ENCODE measurements around the gene RHO. TPM values are rescaled to one million over a fixed set of nuclear protein-coding genes. Genes with fewer than 3 reads are reported as not detected.
"Not testable (repeated sequence)": the region's sequence is repeated elsewhere in the genome, so short reads cannot be mapped to it uniquely, and the experiment has no call there.

Gene RHO
- total and polyA plus RNA-seq, 2 experiments from 2014 or later, result not detected

DNA sequence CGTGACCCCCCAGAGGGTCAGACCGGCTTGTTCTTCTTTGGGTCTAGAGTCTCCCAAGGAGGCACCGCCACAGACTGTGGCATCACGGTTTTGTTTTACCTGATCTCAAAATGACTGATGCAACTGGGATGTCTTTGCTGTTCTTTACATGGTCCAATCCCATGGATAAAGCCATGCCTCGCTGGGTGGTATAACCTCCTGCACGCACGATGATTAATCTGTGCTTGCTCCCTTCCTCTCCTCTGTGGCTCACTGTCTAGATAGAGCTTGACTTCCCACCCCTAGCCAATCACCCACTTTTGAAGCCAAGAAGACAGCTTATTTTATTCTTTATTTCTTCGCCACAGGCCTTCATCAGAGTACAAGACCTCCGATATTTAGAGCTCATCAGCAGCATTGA, 36.6 kb upstream of the RHO start:
- DNase-seq (ENCODE audit: low read depth in 1 of 2, low spot score in 1 of 2), result no peak
- Histone ChIP-seq H3K27me3 (no peaks in the 10 kb centered on the region), H3K4me1 (ENCODE audit: low read depth) (peaks cover 9% of the 10 kb centered on the region), H3K4me3 (no peak overlapping the region), H3K36me3 (no peaks in the 10 kb centered on the region), H3K27ac (no peak overlapping the region), H3K9me3 (ENCODE audit: low read depth) (no peaks in the 10 kb centered on the region)
- TF ChIP-seq, protein P1, sequence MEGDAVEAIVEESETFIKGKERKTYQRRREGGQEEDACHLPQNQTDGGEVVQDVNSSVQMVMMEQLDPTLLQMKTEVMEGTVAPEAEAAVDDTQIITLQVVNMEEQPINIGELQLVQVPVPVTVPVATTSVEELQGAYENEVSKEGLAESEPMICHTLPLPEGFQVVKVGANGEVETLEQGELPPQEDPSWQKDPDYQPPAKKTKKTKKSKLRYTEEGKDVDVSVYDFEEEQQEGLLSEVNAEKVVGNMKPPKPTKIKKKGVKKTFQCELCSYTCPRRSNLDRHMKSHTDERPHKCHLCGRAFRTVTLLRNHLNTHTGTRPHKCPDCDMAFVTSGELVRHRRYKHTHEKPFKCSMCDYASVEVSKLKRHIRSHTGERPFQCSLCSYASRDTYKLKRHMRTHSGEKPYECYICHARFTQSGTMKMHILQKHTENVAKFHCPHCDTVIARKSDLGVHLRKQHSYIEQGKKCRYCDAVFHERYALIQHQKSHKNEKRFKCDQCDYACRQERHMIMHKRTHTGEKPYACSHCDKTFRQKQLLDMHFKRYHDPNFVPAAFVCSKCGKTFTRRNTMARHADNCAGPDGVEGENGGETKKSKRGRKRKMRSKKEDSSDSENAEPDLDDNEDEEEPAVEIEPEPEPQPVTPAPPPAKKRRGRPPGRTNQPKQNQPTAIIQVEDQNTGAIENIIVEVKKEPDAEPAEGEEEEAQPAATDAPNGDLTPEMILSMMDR (IDR thresholded peaks at IDR 0.05; ENCODE audit: low read depth, low read length), result no peak

DNA sequence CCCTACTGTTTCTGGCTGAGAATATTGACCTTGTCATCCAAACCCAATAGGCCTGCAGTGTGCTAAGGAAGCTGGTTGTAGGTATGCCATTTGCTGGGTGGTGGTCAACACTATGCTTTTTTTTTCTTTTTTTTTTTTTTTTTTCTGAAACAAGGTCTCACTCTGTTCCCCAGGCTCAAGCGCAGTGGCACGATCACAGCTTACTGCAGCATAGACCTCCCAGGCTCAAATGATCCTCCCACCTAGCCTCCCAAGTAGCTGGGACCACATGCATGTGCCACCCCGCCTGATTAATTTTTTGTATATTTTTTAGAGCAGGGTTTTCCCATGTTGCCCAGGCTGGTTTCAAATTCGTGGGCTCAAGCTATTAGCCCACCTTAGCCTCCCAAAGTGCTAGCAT, 35.7 kb upstream of the RHO start:
- peaks cover 9% of the 10 kb centered on the region for H3K4me1 ChIP-seq (ENCODE audit: low read depth)
- no peak for DNase-seq (ENCODE audit: low read depth in 1 of 2, low spot score in 1 of 2)
- H3K27ac ChIP-seq, result no peak overlapping the region
- H3K4me3 ChIP-seq, result no peak overlapping the region
- H3K9me3 ChIP-seq (ENCODE audit: low read depth), result no peaks in the 10 kb centered on the region
- TF ChIP-seq, protein P1 (IDR thresholded peaks at IDR 0.05; ENCODE audit: low read depth, low read length), result no peak
- H3K36me3 ChIP-seq, result no peaks in the 10 kb centered on the region
- H3K27me3 ChIP-seq, result no peaks in the 10 kb centered on the region

DNA sequence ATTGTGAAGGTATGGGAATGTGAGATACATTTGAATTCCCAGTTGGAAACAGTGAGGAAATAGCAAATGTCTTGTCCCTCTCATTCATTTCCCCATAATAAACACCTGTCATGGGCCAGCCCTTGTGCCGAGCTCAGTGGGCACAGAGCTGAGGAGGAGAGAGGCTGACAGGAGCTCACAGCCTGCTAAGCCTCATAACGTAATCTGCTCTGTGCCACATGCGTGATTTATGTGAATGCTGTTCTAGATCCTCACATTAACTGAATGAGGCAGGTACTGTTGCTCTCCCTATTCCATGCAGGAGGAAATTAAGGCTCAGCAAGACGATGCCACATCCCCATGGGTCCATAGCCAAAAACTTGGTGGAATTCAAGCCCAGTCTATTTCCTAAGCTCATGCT, 35.2 kb upstream of the RHO start:
- no peak overlapping the region for H3K4me3 ChIP-seq
- no peak overlapping the region for H3K27ac ChIP-seq
- peaks cover 14% of the 10 kb centered on the region for H3K4me1 ChIP-seq (ENCODE audit: low read depth)
- H3K9me3 ChIP-seq (ENCODE audit: low read depth), result no peaks in the 10 kb centered on the region
- DNase-seq (ENCODE audit: low read depth in 1 of 2, low spot score in 1 of 2), result no peak
- H3K36me3 ChIP-seq, result no peaks in the 10 kb centered on the region
- no peaks in the 10 kb centered on the region for H3K27me3 ChIP-seq
- TF ChIP-seq, protein P1 (IDR thresholded peaks at IDR 0.05; ENCODE audit: low read depth, low read length), result no peak

DNA sequence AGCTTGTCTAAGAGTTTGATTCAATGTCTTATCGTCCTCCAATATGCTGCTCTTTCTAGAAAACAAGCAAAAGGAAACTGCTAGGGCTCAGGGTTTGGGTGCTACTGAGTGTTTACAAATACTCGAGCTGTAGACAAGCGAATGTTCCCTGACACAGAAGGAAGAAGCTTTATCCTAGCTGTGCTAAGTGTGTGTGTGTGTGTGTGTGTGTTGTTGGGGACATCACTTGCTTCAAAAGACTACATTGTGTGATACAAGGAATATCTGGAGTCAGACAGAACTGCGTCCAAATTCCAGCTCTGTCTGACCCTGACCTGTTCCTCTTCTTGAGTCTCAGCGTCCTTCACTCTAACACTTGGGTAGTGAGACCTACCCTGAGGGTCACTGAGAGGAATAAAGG, 33.9 kb upstream of the RHO start:
- H3K27ac ChIP-seq; DNase-seq (ENCODE audit: low read depth in 1 of 2, low spot score in 1 of 2); H3K9me3 ChIP-seq (ENCODE audit: low read depth); H3K36me3 ChIP-seq; H3K4me3 ChIP-seq; H3K27me3 ChIP-seq: not testable (repeated sequence)
- H3K4me1 ChIP-seq (ENCODE audit: low read depth), result peaks cover 22% of the 10 kb centered on the region

DNA sequence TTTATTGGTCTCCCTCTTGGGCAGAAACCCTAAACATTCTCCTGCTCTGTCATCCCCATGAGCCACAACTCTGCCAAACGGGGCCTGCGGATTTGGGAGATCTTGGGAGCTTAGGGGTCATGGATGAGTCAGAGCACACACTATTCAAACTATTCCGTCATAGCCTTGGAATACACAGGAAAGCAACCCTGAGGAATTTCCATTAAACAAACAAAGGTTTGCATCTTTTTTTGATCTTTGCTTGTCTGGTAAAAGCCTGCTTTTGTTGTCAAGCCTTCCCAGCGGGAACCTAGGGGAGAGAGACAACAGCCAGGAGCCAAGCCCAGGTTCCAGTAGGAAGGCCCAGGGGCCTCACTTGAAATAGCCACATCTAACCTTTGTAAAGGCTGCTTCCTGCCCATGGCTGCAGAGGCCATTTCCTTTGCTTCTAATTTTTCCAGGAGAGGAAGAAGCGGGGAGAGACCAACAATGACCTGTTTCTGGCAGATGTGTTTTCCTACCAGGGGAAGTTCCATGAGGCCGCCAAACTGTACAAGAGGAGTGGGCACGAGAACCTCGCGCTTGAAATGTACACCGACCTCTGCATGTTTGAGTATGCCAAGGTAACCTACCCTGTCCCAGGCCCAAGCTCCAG, 33.3 kb upstream of the RHO start:
- peaks cover 22% of the 10 kb centered on the region for H3K4me1 ChIP-seq (ENCODE audit: low read depth)
- peak in 1 of 2 donors; percentile 75 for DNase-seq (ENCODE audit: low read depth in 1 of 2, low spot score in 1 of 2)
- not testable (repeated sequence) for H3K36me3 ChIP-seq; H3K27me3 ChIP-seq; H3K4me3 ChIP-seq; H3K9me3 ChIP-seq (ENCODE audit: low read depth); H3K27ac ChIP-seq

DNA sequence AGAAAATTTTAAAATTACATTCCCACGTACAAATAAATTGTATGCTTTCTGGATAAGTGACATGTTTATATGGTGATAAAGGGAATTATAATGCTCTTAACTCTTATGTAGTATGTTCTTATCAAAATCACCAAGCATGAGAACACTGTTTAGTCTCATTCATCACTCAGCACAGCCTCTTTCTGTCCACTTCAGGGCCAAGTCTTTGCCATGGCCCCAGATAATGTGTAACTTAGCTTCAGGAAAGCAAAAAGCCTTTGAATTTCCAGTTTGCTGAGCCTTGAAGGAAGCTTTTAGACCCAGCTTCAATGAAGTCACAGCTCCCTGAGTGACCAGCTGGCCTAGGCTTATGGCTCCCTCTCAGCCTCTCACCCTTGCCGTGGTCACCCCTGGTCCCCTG, 30.6 kb upstream of the RHO start:
- not testable (repeated sequence) for H3K4me3 ChIP-seq; H3K9me3 ChIP-seq (ENCODE audit: low read depth); H3K27me3 ChIP-seq; H3K36me3 ChIP-seq
- Histone ChIP-seq H3K4me1 (ENCODE audit: low read depth) (peaks cover 40% of the 10 kb centered on the region), H3K27ac (peak overlapping the region; percentile 91)
- DNase-seq (ENCODE audit: low read depth in 1 of 2, low spot score in 1 of 2), result peak in 1 of 2 donors; percentile 35

DNA sequence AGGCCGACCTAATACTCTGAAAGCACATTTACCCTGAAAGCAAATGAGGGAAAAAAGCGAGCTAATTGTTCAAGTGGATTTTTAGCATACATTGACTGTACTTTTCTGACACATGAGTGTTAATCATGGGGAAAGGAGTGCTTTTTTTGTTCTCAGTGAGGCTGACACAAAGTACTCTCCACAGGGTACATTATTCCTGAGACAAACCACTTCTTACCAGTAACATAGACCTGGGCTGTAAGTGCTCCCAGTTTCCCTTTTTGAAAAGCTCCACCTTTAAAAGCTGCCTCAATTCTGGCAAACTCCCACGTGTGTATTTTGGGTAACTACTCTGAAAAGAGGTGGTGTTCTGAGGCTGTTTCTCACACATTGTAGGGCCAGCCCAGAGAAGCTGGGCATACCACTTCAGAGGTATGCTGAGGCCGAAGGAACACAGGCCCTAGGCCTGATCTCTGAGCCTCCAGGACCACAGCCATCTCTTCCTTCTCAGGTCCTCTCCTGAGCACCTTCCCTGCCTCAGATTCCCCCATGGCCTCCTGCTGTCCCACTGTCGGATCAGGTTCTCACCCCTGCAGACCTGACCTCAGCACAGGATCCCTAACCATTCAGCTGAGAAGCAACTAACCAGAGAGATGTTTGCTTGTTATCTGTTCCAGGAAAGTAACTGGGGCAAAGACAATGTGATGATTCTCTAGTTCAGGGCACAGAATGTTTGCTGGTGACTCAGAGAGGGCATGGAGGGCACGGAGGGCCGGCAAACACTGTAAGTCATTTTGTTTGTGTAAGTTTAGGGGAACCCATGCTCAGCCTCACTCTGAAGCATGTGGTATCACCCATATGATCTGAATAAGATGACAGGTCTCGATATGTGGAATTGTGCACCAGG, 29.6 kb upstream of the RHO start:
- peaks cover 49% of the 10 kb centered on the region for H3K4me1 ChIP-seq (ENCODE audit: low read depth)
- not testable (repeated sequence) for H3K9me3 ChIP-seq (ENCODE audit: low read depth); H3K4me3 ChIP-seq; H3K27me3 ChIP-seq; H3K36me3 ChIP-seq; DNase-seq (ENCODE audit: low read depth in 1 of 2, low spot score in 1 of 2)
- peak overlapping the region; percentile 91 for H3K27ac ChIP-seq

DNA sequence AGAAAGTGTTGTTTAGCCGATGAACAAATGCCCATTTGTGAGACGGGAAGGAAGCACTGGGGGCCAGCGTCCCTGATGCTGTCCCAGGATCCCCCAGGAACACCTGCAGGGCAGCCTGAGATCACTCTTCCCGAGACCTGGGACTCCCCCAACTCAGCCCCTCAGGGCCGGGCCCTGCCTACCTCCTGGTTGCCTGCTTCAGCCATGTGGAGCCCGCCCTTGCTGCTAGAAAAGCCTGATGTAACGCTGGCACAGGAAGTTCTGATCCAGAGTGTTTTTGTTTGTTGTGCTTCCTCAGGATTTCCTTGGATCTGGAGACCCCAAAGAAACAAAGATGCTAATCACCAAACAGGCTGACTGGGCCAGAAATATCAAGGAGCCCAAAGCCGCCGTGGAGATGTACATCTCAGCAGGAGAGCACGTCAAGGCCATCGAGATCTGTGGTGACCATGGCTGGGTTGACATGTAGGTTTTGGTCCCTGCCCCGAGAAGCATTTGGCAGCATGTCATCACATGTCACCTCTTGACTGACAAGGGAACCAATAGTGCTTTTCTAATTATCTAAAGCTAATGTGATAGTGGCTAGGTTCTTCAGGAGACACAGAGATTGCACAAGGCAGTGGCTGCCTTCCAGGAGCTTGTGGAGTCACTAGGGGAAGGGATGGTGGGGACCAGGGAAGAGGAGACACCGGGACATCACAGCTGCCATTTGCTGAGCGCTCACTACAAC, 28.7 kb upstream of the RHO start:
- not testable (repeated sequence) for H3K9me3 ChIP-seq (ENCODE audit: low read depth); DNase-seq (ENCODE audit: low read depth in 1 of 2, low spot score in 1 of 2); H3K4me3 ChIP-seq; H3K27ac ChIP-seq; H3K36me3 ChIP-seq; H3K27me3 ChIP-seq
- H3K4me1 ChIP-seq (ENCODE audit: low read depth), result peaks cover 51% of the 10 kb centered on the region

Data from cardiac muscle cell (in vitro differentiated cells and primary cell).